DOHH2 (cell line): ENCODE measurements around the gene PRDM15.

Source experiments
- H3F3A ChIP-seq: fragments of 200-600 bp; sonication (generic), shearing (Covaris generic); 2 replicates; pipeline ENCODE4 v1.6.0; 2016; ENCODE audit warnings: antibody characterized with exemption, mild to moderate bottlenecking; ENCODE audit not compliant: control insufficient read depth, insufficient read depth
- H3K27ac ChIP-seq: fragments of 200-600 bp; sonication (generic); 2 replicates; pipeline ENCODE4 v1.5.1; 2014; ENCODE audit warnings: low read depth, mild to moderate bottlenecking, low read length, moderate library complexity
- H3K27me3 ChIP-seq: fragments of 200-600 bp; sonication (generic); 2 replicates; pipeline ENCODE4 v1.6.1; 2014; ENCODE audit warnings: mild to moderate bottlenecking, low read length, mixed read lengths; ENCODE audit not compliant: control insufficient read depth
- H3K36me3 ChIP-seq: fragments of 200-600 bp; sonication (generic); 2 replicates; pipeline ENCODE4 v1.6.1; 2014; ENCODE audit warnings: mild to moderate bottlenecking, low read length, moderate library complexity, mixed read lengths; ENCODE audit not compliant: control insufficient read depth
- H3K4me1 ChIP-seq: fragments of 200-600 bp; sonication (generic); 2 replicates; pipeline ENCODE4 v1.6.1; 2014; ENCODE audit warnings: mild to moderate bottlenecking, low read length, mixed read lengths; ENCODE audit not compliant: control insufficient read depth
- H3K4me2 ChIP-seq: fragments of 200-600 bp; sonication (generic); 2 replicates; pipeline ENCODE4 v1.6.0; 2014; ENCODE audit warnings: mild to moderate bottlenecking, low read length, moderate library complexity
- H3K4me3 ChIP-seq: fragments of 200-600 bp; sonication (generic); 2 replicates; pipeline ENCODE4 v1.5.1; 2014; ENCODE audit warnings: mild to moderate bottlenecking, low read length, mixed read lengths
- H3K79me2 ChIP-seq: fragments of 200-600 bp; sonication (generic); 2 replicates; pipeline ENCODE4 v1.6.1; 2014; ENCODE audit warnings: mild to moderate bottlenecking, low read length, mixed read lengths; ENCODE audit not compliant: control insufficient read depth
- H3K9me2 ChIP-seq: fragments of 200-600 bp; sonication (generic); replicated peaks from 2 replicates; pipeline ENCODE4 v1.6.1; 2014; ENCODE audit warnings: mild to moderate bottlenecking, low read length, mixed read lengths; ENCODE audit not compliant: control insufficient read depth
- H3K9me3 ChIP-seq: fragments of 200-600 bp; sonication (generic); 2 replicates; pipeline ENCODE4 v1.6.1; 2014; ENCODE audit warnings: antibody characterized with exemption, low read length, mixed read lengths; ENCODE audit not compliant: control insufficient read depth, insufficient read depth
- H4K20me1 ChIP-seq: fragments of 200-600 bp; sonication (generic); 2 replicates; pipeline ENCODE4 v1.6.0; 2014; ENCODE audit warnings: low read depth, mild to moderate bottlenecking, antibody characterized with exemption, low read length, moderate library complexity; ENCODE audit not compliant: control insufficient read depth, insufficient read depth
- CTCF ChIP-seq: fragments of 200-600 bp; sonication (generic); IDR thresholded peaks from one replicate; pipeline ENCODE4 v1.5.1; 2014; ENCODE audit warnings: antibody characterized with exemption, mild to moderate bottlenecking, low read depth, low read length; ENCODE audit not compliant: poor library complexity, severe bottlenecking
- EZH2phosphoT487 ChIP-seq: fragments of 200-600 bp; sonication (generic); IDR thresholded peaks from 2 replicates; pipeline ENCODE4 v1.6.1; 2017; ENCODE audit warnings: borderline replicate concordance, mild to moderate bottlenecking, antibody characterized with exemption, low read length, moderate library complexity, mixed read lengths

Gene PRDM15

GRCh38 chr21:41921021-41921420 is 41.9 kb upstream of the PRDM15 start:
- no peak for TF ChIP-seq EZH2phosphoT487
- peaks cover 57% of the 10 kb centered on the region for H3K4me1 ChIP-seq
- H3F3A ChIP-seq: peaks cover 17% of the 10 kb centered on the region
- H3K9me2 ChIP-seq: no peaks in the 10 kb centered on the region
- no peaks in the 10 kb centered on the region for H3K9me3 ChIP-seq
- peaks cover 20% of the 10 kb centered on the region for H3K36me3 ChIP-seq
- H3K27me3 ChIP-seq: no peaks in the 10 kb centered on the region
- no peak overlapping the region for H3K27ac ChIP-seq
- H4K20me1 ChIP-seq: no peaks in the 10 kb centered on the region
- H3K4me2 ChIP-seq: peak overlapping the region; percentile 84
- H3K4me3 ChIP-seq: peak overlapping the region; percentile 32; the same call in 1 of the 2 replicates
- H3K79me2 ChIP-seq: peaks cover 30% of the 10 kb centered on the region

GRCh38 chr21:41920476-41920875 is 41.3 kb upstream of the PRDM15 start:
- H3K9me3 ChIP-seq: no peaks in the 10 kb centered on the region
- no peaks in the 10 kb centered on the region for H4K20me1 ChIP-seq
- H3K27ac ChIP-seq: no peak overlapping the region
- peaks cover 51% of the 10 kb centered on the region for H3K4me1 ChIP-seq
- TF ChIP-seq CTCF (no peak), EZH2phosphoT487 (no peak)
- H3F3A ChIP-seq: peaks cover 17% of the 10 kb centered on the region
- no peaks in the 10 kb centered on the region for H3K27me3 ChIP-seq
- 0 out of 2 replicates have a peak overlapping the region, but pooled peaks have one; percentile 32 for H3K4me3 ChIP-seq
- peaks cover 23% of the 10 kb centered on the region for H3K36me3 ChIP-seq
- H3K4me2 ChIP-seq: peak overlapping the region; percentile 84
- peaks cover 25% of the 10 kb centered on the region for H3K79me2 ChIP-seq
- no peaks in the 10 kb centered on the region for H3K9me2 ChIP-seq

- no peaks in the 10 kb centered on the region for H3K27me3 ChIP-seq
- TF ChIP-seq CTCF: no peak
- TF ChIP-seq EZH2phosphoT487: no peak
- no peak overlapping the region for H3K27ac ChIP-seq
- no peaks in the 10 kb centered on the region for H3K9me3 ChIP-seq
- no peaks in the 10 kb centered on the region for H4K20me1 ChIP-seq
- H3F3A ChIP-seq: peaks cover 16% of the 10 kb centered on the region
- H3K9me2 ChIP-seq: no peaks in the 10 kb centered on the region
- H3K4me1 ChIP-seq: peaks cover 45% of the 10 kb centered on the region
- peaks cover 23% of the 10 kb centered on the region for H3K36me3 ChIP-seq
- H3K4me2 ChIP-seq: no peak overlapping the region
- no peak overlapping the region for H3K4me3 ChIP-seq
- H3K79me2 ChIP-seq: peaks cover 18% of the 10 kb centered on the region
These were observed 40.7 kb upstream of the PRDM15 start for GRCh38 chr21:41919666-41920398.
